Measurements from ENCODE around the gene SMS.

- TF ChIP-seq, protein P1, sequence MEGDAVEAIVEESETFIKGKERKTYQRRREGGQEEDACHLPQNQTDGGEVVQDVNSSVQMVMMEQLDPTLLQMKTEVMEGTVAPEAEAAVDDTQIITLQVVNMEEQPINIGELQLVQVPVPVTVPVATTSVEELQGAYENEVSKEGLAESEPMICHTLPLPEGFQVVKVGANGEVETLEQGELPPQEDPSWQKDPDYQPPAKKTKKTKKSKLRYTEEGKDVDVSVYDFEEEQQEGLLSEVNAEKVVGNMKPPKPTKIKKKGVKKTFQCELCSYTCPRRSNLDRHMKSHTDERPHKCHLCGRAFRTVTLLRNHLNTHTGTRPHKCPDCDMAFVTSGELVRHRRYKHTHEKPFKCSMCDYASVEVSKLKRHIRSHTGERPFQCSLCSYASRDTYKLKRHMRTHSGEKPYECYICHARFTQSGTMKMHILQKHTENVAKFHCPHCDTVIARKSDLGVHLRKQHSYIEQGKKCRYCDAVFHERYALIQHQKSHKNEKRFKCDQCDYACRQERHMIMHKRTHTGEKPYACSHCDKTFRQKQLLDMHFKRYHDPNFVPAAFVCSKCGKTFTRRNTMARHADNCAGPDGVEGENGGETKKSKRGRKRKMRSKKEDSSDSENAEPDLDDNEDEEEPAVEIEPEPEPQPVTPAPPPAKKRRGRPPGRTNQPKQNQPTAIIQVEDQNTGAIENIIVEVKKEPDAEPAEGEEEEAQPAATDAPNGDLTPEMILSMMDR (IDR thresholded peaks at IDR 0.05), result no peak
- TF ChIP-seq EZH2 (IDR thresholded peaks at IDR 0.05; ENCODE audit: borderline replicate concordance, insufficient read depth, low read depth, low read length, poor library complexity, severe bottlenecking), result no peak
Measured at GRCh38 chrX:21926116-21926515, 14.4 kb upstream of the SMS start.

Measured in B cell (primary cell).